Keratinocyte (primary cell): ENCODE measurements around the gene ASTN2.
"Not testable (repeated sequence)": the region's sequence is repeated elsewhere in the genome, so short reads cannot be mapped to it uniquely, and the experiment has no call there.

Source experiments
- EZH2 ChIP-seq: IDR thresholded peaks from one replicate; pipeline ENCODE4 v1.6.1; 2012; ENCODE audit warnings: inconsistent platforms, mild to moderate bottlenecking, low read length, moderate library complexity
- TF ChIP-seq, protein P1 (sequence below), 3 experiments: IDR thresholded peaks in 1 of 3; conservative IDR thresholded peaks in 1 of 3; optimal IDR thresholded peaks in 1 of 3; 2 replicates in 2 of 3; 3 replicates in 1 of 3; pipeline versions ENCODE3 to v1.5.1; 2011; ENCODE audit warnings: low read length in 3 of 3, mild to moderate bottlenecking in 3 of 3, moderate library complexity in 2 of 3, control low read depth in 1 of 3, inconsistent platforms in 1 of 3; ENCODE audit not compliant: insufficient read depth in 2 of 3; ENCODE audit errors: extremely low read depth in 1 of 3

- TF ChIP-seq, protein P1, sequence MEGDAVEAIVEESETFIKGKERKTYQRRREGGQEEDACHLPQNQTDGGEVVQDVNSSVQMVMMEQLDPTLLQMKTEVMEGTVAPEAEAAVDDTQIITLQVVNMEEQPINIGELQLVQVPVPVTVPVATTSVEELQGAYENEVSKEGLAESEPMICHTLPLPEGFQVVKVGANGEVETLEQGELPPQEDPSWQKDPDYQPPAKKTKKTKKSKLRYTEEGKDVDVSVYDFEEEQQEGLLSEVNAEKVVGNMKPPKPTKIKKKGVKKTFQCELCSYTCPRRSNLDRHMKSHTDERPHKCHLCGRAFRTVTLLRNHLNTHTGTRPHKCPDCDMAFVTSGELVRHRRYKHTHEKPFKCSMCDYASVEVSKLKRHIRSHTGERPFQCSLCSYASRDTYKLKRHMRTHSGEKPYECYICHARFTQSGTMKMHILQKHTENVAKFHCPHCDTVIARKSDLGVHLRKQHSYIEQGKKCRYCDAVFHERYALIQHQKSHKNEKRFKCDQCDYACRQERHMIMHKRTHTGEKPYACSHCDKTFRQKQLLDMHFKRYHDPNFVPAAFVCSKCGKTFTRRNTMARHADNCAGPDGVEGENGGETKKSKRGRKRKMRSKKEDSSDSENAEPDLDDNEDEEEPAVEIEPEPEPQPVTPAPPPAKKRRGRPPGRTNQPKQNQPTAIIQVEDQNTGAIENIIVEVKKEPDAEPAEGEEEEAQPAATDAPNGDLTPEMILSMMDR (optimal IDR thresholded peaks at IDR 0.05 in 1 of 3, IDR thresholded peaks at IDR 0.05 in 1 of 3, conservative IDR thresholded peaks at IDR 0.05 in 1 of 3; ENCODE audit: extremely low read depth in 1 of 3, insufficient read depth in 2 of 3, low read length in 3 of 3): not testable (repeated sequence)
- TF ChIP-seq EZH2: not testable (repeated sequence)
Observed at GRCh38 chr9:116454539-116454938, 960.3 kb downstream of the ASTN2 start.
